Measurements from ENCODE around the gene MCUR1. TPM values are rescaled to one million over a fixed set of nuclear protein-coding genes. Genes with fewer than 3 reads are reported as not detected.

Gene MCUR1
- total RNA-seq, 1 donor from 2014 or later, result 24.8 TPM

DNA sequence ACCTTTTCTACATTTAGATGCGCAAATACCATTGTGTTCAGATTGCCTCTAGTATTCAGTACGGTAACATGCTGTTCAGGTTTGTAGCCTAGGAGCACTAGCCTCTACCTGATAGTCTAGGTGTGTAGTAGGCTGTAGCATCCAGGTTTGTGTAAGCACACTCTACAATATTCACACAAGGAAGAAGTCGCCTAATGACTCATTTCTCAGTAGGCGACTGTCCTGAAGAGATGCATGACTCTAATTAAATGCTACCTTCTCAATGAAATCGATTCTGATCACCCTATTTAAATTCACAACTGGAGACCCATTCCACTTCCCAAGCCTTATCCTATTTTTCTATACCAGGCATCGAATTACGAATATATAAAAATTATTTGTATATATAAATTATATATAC, 1.3 kb downstream of the MCUR1 start:
- Mint-ChIP-seq H3K4me1 (ENCODE audit: unreplicated experiment) (peaks cover 28% of the 10 kb centered on the region), H3K9me3 (ENCODE audit: unreplicated experiment) (no peaks in the 10 kb centered on the region), H3K36me3 (ENCODE audit: unreplicated experiment) (peaks cover 7% of the 10 kb centered on the region), H3K4me3 (ENCODE audit: unreplicated experiment) (peak overlapping the region; percentile 92), H3K27ac (ENCODE audit: unreplicated experiment) (no peak overlapping the region), H3K27me3 (ENCODE audit: unreplicated experiment) (no peaks in the 10 kb centered on the region)
- no peak for DNase-seq (ENCODE audit: extremely low spot score, unreplicated experiment)
- TF ChIP-seq, protein P1, sequence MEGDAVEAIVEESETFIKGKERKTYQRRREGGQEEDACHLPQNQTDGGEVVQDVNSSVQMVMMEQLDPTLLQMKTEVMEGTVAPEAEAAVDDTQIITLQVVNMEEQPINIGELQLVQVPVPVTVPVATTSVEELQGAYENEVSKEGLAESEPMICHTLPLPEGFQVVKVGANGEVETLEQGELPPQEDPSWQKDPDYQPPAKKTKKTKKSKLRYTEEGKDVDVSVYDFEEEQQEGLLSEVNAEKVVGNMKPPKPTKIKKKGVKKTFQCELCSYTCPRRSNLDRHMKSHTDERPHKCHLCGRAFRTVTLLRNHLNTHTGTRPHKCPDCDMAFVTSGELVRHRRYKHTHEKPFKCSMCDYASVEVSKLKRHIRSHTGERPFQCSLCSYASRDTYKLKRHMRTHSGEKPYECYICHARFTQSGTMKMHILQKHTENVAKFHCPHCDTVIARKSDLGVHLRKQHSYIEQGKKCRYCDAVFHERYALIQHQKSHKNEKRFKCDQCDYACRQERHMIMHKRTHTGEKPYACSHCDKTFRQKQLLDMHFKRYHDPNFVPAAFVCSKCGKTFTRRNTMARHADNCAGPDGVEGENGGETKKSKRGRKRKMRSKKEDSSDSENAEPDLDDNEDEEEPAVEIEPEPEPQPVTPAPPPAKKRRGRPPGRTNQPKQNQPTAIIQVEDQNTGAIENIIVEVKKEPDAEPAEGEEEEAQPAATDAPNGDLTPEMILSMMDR (IDR thresholded peaks at IDR 0.05), result no peak

GRCh38 chr6:13812359-13812642, 2.1 kb downstream of the MCUR1 start:
- TF ChIP-seq, protein P1 (IDR thresholded peaks at IDR 0.05), result no peak
- Mint-ChIP-seq H3K27me3 (ENCODE audit: unreplicated experiment) (no peaks in the 10 kb centered on the region), H3K4me3 (ENCODE audit: unreplicated experiment) (peak overlapping the region; percentile 29), H3K27ac (ENCODE audit: unreplicated experiment) (no peak overlapping the region), H3K4me1 (ENCODE audit: unreplicated experiment) (peaks cover 28% of the 10 kb centered on the region), H3K9me3 (ENCODE audit: unreplicated experiment) (no peaks in the 10 kb centered on the region), H3K36me3 (ENCODE audit: unreplicated experiment) (peaks cover 7% of the 10 kb centered on the region)
- DNase-seq (ENCODE audit: extremely low spot score, unreplicated experiment), result no peak

DNA sequence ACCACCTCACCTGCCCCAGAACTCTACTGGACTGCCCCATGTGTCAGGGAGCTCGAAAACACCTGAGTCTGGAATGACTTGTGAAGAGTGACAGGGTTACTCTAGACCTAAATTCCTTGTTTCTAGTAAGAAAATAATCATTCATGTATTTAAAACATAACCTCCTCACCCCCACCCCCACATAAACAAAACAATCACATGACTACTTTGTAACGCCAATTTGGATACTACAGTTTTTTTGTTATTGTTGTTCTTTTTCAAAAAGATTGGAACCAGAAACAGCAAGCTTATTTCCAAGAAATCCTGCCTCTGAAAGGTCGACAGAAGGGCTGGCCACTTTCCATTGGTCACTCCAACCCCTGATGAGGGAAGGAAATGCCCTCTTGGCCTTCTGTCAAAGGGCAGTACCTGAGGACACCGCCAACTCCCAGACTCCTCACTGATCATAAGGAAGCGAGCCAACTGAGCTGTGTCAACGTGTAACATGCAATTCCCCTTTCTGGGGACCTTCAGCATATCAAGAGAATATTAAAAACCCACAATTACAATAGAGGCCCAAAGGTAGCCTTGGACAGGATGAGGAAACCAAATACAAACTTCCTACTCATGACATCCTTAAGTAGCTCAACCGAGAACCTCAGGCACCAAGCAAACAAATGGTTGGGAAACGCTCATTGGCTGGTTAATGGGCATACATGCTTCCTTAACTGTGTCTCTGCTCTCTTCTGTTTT, 2.6 kb downstream of the MCUR1 start:
- Mint-ChIP-seq H3K9me3 (ENCODE audit: unreplicated experiment) (no peaks in the 10 kb centered on the region), H3K27ac (ENCODE audit: unreplicated experiment) (no peak overlapping the region), H3K27me3 (ENCODE audit: unreplicated experiment) (no peaks in the 10 kb centered on the region), H3K4me1 (ENCODE audit: unreplicated experiment) (peaks cover 28% of the 10 kb centered on the region), H3K36me3 (ENCODE audit: unreplicated experiment) (peaks cover 7% of the 10 kb centered on the region), H3K4me3 (ENCODE audit: unreplicated experiment) (peak overlapping the region; percentile 29)
- TF ChIP-seq, protein P1 (IDR thresholded peaks at IDR 0.05), result no peak
- DNase-seq (ENCODE audit: extremely low spot score, unreplicated experiment), result no peak

- H3K9me3 Mint-ChIP-seq (ENCODE audit: unreplicated experiment), result no peaks in the 10 kb centered on the region
- peaks cover 12% of the 10 kb centered on the region for H3K36me3 Mint-ChIP-seq (ENCODE audit: unreplicated experiment)
- peaks cover 28% of the 10 kb centered on the region for H3K4me1 Mint-ChIP-seq (ENCODE audit: unreplicated experiment)
- TF ChIP-seq, protein P1 (IDR thresholded peaks at IDR 0.05), result no peak
- H3K27ac Mint-ChIP-seq (ENCODE audit: unreplicated experiment), result no peak overlapping the region
- no peak for DNase-seq (ENCODE audit: extremely low spot score, unreplicated experiment)
- H3K27me3 Mint-ChIP-seq (ENCODE audit: unreplicated experiment), result no peaks in the 10 kb centered on the region
- H3K4me3 Mint-ChIP-seq (ENCODE audit: unreplicated experiment), result no peak overlapping the region
Observed at GRCh38 chr6:13810688-13811446, 3.5 kb downstream of the MCUR1 start.

- DNase-seq (ENCODE audit: extremely low spot score, unreplicated experiment), result no peak
- H3K4me1 Mint-ChIP-seq (ENCODE audit: unreplicated experiment), result peaks cover 22% of the 10 kb centered on the region
- no peaks in the 10 kb centered on the region for H3K27me3 Mint-ChIP-seq (ENCODE audit: unreplicated experiment)
- TF ChIP-seq, protein P1 (IDR thresholded peaks at IDR 0.05), result no peak
- H3K27ac Mint-ChIP-seq (ENCODE audit: unreplicated experiment), result no peak overlapping the region
- no peaks in the 10 kb centered on the region for H3K9me3 Mint-ChIP-seq (ENCODE audit: unreplicated experiment)
- H3K4me3 Mint-ChIP-seq (ENCODE audit: unreplicated experiment), result no peak overlapping the region
- peaks cover 20% of the 10 kb centered on the region for H3K36me3 Mint-ChIP-seq (ENCODE audit: unreplicated experiment)
Observed at GRCh38 chr6:13808801-13809200, 5.6 kb downstream of the MCUR1 start.

All from osteocyte (in vitro differentiated cells).